HepG2 (cell line): ENCODE results near the gene TCFL5. TPM values are rescaled to one million over a fixed set of nuclear protein-coding genes. Genes with fewer than 3 reads are reported as not detected.
A peak's percentile ranks its signal among the peaks of the same experiment; 100 is the strongest.

Experiments
- ADNP ChIP-seq: sonication (generic); formaldehyde crosslinking; IDR thresholded peaks from 2 replicates; pipeline ENCODE4 v1.4.0; 2020; ENCODE audit warnings: missing genetic modification reagents
- ASH2L ChIP-seq: fragments of 300-600, 200-600 bp; sonication (generic); IDR thresholded peaks from 2 replicates; pipeline ENCODE4 v1.7.0; 2017; ENCODE audit warnings: low read depth, mild to moderate bottlenecking, moderate library complexity, mixed read lengths, low read length; ENCODE audit not compliant: insufficient read length
- JUND ChIP-seq: sonication (generic); formaldehyde crosslinking; IDR thresholded peaks from 2 replicates; pipeline ENCODE4 v1.8.0; 2022; ENCODE audit warnings: mild to moderate bottlenecking, missing genetic modification reagents
- RARG ChIP-seq: sonication (generic); formaldehyde crosslinking; IDR thresholded peaks from 2 replicates; pipeline ENCODE4 v1.4.0; 2020; ENCODE audit warnings: low read depth, mild to moderate bottlenecking, missing genetic modification reagents
- SOX5 ChIP-seq: IDR thresholded peaks from 2 replicates; pipeline ENCODE4 v1.6.1; 2016; ENCODE audit warnings: borderline replicate concordance
- TOE1 ChIP-seq: sonication (generic); formaldehyde crosslinking; IDR thresholded peaks from 2 replicates; pipeline ENCODE4 v1.4.0; 2020; ENCODE audit warnings: mild to moderate bottlenecking, missing genetic modification reagents
- TRIM24 ChIP-seq: sonication (generic); formaldehyde crosslinking; IDR thresholded peaks from 2 replicates; pipeline ENCODE4 v1.8.0; 2022; ENCODE audit warnings: mild to moderate bottlenecking, missing genetic modification reagents
- ZMYM4 ChIP-seq: sonication (generic); formaldehyde crosslinking; IDR thresholded peaks from 2 replicates; pipeline ENCODE4 v1.8.1; 2023; ENCODE audit warnings: mild to moderate bottlenecking, missing genetic modification reagents
- ZNF558 ChIP-seq: sonication (generic); formaldehyde crosslinking; IDR thresholded peaks from 2 replicates; pipeline ENCODE4 v1.9.0; 2022; ENCODE audit warnings: mild to moderate bottlenecking, missing genetic modification reagents, borderline replicate concordance
- polyA plus RNA-seq, 8 experiments: library from polyadenylated mRNA; depleted of rRNA in 3 of 8; stranded (reverse) in 7 of 8; unstranded in 1 of 8; fragments of >200 nt; fragmentation: Illumina TruSeq in 4 of 8; extraction: Trizol in 4 of 8; gene quantifications; 2 replicates each; pipeline versions ENCODE4 v1.2.1 to v1.2.3, GENCODE V29; 2011 to 2016; ENCODE audit warnings: low read depth in 4 of 8, missing spikeins in 1 of 8, mixed read lengths in 1 of 8; ENCODE audit not compliant: insufficient read depth in 1 of 8
- total RNA-seq, 5 experiments: library from RNA; depleted of rRNA; stranded (reverse); fragments of >200 nt; fragmentation: Illumina TruSeq; extraction: Trizol; gene quantifications; 2 replicates each; pipeline ENCODE4 v1.2.3, GENCODE V29; 2016; ENCODE audit warnings: low read depth in 1 of 5
- TF ChIP-seq, protein P1 (sequence below): sonication (generic); formaldehyde crosslinking; IDR thresholded peaks from 2 replicates; pipeline ENCODE4 v1.8.0; 2022; ENCODE audit warnings: missing genetic modification reagents, mild to moderate bottlenecking, borderline replicate concordance
- TF ChIP-seq, protein P2 (sequence below): sonication (generic); formaldehyde crosslinking; IDR thresholded peaks from 2 replicates; pipeline ENCODE4 v1.4.0; 2020; ENCODE audit warnings: missing genetic modification reagents, borderline replicate concordance
- TF ChIP-seq, protein P3 (sequence below): fragments of 450-650 bp; IDR thresholded peaks from 2 replicates; pipeline ENCODE4 v1.6.1; 2017; ENCODE audit warnings: mild to moderate bottlenecking
- TF ChIP-seq, protein P4 (sequence below): IDR thresholded peaks from 2 replicates; pipeline ENCODE4 v1.6.1; 2016; ENCODE audit warnings: low read depth
- TF ChIP-seq, protein P5 (sequence below): sonication (generic); formaldehyde crosslinking; IDR thresholded peaks from 2 replicates; pipeline ENCODE4 v1.5.1; 2020; ENCODE audit warnings: mild to moderate bottlenecking, missing genetic modification reagents, borderline replicate concordance

Gene TCFL5
- total and polyA plus RNA-seq, 2 of the 13 experiments (the other 11 are each of a cell fraction or from before 2014, with no cell fraction given) = 14.8 to 20.0 TPM

DNA sequence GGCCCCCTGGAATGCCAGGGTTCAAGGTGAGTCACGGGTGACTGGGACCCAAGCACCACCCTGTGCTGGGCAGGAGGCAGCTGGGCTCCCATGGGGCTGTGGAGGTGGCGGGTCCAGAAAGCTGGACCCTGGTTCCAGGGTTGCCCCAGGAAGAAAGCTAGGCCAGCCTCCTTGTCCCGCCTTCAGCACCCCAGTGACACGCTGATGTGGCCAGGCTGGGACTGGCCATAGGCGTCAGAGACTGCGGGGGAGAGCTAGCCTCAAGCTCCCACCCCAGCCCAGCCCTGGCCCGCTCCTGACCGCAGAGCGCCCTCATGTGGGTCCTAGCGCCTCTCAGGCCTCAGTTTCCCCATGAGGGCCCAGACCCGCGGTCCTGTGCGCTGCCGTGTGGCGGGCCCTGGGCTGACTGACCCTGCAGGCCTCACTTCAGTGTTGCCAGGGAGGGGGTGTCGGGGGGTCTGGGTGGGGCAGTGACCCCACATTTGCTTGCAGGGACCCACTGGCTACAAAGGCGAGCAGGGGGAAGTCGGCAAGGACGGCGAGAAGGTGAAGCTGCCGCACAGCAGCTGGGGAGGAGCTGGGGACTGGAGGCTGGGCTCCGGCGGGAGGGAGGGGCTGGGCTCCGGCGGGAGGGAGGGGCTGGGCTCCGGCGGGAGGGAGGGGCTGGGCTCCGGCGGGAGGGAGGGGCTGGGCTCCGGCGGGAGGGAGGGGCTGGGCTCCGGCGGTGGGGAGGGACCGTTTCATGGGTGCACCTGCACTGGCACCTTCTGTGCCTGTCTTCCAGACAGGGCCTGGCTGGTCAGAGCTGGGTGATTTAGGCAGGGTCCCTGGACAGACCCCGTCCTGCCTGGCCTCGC is 36.9 kb downstream of the TCFL5 start (continued):
- TF ChIP-seq ZNF558 (CRISPR knock-in tag) (no peak), ADNP (CRISPR knock-in tag) (no peak; the same call in 1 of the 2 replicates), JUND (no peak), SOX5 (0 out of 2 replicates have a peak, but pooled peaks have one; percentile 6), RARG (CRISPR knock-in tag) (no peak), ASH2L (no peak), TRIM24 (CRISPR knock-in tag) (no peak), TOE1 (CRISPR knock-in tag) (no peak), ZMYM4 (CRISPR knock-in tag) (no peak)
- TF ChIP-seq, protein P1, sequence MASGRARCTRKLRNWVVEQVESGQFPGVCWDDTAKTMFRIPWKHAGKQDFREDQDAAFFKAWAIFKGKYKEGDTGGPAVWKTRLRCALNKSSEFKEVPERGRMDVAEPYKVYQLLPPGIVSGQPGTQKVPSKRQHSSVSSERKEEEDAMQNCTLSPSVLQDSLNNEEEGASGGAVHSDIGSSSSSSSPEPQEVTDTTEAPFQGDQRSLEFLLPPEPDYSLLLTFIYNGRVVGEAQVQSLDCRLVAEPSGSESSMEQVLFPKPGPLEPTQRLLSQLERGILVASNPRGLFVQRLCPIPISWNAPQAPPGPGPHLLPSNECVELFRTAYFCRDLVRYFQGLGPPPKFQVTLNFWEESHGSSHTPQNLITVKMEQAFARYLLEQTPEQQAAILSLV (CRISPR knock-in tag) = no peak
- TF ChIP-seq, protein P2, sequence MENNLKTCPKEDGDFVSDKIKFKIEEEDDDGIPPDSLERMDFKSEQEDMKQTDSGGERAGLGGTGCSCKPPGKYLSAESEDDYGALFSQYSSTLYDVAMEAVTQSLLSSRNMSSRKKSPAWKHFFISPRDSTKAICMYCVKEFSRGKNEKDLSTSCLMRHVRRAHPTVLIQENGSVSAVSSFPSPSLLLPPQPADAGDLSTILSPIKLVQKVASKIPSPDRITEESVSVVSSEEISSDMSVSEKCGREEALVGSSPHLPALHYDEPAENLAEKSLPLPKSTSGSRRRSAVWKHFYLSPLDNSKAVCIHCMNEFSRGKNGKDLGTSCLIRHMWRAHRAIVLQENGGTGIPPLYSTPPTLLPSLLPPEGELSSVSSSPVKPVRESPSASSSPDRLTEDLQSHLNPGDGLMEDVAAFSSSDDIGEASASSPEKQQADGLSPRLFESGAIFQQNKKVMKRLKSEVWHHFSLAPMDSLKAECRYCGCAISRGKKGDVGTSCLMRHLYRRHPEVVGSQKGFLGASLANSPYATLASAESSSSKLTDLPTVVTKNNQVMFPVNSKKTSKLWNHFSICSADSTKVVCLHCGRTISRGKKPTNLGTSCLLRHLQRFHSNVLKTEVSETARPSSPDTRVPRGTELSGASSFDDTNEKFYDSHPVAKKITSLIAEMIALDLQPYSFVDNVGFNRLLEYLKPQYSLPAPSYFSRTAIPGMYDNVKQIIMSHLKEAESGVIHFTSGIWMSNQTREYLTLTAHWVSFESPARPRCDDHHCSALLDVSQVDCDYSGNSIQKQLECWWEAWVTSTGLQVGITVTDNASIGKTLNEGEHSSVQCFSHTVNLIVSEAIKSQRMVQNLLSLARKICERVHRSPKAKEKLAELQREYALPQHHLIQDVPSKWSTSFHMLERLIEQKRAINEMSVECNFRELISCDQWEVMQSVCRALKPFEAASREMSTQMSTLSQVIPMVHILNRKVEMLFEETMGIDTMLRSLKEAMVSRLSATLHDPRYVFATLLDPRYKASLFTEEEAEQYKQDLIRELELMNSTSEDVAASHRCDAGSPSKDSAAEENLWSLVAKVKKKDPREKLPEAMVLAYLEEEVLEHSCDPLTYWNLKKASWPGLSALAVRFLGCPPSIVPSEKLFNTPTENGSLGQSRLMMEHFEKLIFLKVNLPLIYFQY (CRISPR knock-in tag) = no peak
- TF ChIP-seq, protein P3, sequence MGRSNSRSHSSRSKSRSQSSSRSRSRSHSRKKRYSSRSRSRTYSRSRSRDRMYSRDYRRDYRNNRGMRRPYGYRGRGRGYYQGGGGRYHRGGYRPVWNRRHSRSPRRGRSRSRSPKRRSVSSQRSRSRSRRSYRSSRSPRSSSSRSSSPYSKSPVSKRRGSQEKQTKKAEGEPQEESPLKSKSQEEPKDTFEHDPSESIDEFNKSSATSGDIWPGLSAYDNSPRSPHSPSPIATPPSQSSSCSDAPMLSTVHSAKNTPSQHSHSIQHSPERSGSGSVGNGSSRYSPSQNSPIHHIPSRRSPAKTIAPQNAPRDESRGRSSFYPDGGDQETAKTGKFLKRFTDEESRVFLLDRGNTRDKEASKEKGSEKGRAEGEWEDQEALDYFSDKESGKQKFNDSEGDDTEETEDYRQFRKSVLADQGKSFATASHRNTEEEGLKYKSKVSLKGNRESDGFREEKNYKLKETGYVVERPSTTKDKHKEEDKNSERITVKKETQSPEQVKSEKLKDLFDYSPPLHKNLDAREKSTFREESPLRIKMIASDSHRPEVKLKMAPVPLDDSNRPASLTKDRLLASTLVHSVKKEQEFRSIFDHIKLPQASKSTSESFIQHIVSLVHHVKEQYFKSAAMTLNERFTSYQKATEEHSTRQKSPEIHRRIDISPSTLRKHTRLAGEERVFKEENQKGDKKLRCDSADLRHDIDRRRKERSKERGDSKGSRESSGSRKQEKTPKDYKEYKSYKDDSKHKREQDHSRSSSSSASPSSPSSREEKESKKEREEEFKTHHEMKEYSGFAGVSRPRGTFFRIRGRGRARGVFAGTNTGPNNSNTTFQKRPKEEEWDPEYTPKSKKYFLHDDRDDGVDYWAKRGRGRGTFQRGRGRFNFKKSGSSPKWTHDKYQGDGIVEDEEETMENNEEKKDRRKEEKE = no peak
- TF ChIP-seq, protein P4, sequence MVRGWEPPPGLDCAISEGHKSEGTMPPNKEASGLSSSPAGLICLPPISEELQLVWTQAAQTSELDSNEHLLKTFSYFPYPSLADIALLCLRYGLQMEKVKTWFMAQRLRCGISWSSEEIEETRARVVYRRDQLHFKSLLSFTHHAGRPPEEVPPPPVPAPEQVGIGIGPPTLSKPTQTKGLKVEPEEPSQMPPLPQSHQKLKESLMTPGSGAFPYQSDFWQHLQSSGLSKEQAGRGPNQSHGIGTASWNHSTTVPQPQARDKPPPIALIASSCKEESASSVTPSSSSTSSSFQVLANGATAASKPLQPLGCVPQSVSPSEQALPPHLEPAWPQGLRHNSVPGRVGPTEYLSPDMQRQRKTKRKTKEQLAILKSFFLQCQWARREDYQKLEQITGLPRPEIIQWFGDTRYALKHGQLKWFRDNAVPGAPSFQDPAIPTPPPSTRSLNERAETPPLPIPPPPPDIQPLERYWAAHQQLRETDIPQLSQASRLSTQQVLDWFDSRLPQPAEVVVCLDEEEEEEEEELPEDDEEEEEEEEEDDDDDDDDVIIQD (CRISPR knock-in tag) = no peak
- TF ChIP-seq, protein P5, sequence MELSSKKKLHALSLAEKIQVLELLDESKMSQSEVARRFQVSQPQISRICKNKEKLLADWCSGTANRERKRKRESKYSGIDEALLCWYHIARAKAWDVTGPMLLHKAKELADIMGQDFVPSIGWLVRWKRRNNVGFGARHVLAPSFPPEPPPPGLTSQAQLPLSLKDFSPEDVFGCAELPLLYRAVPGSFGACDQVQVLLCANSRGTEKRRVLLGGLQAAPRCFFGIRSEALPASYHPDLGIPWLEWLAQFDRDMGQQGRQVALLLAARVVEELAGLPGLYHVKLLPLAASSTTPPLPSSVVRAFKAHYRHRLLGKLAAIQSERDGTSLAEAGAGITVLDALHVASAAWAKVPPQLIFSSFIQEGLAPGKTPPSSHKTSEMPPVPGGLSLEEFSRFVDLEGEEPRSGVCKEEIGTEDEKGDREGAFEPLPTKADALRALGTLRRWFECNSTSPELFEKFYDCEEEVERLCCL (CRISPR knock-in tag) = no peak
